Measurements from ENCODE around the gene KCNMA1.
"Not testable (repeated sequence)": the region's sequence is repeated elsewhere in the genome, so short reads cannot be mapped to it uniquely, and the experiment has no call there.

KCNMA1 gene

GRCh38 chr10:77420947-77421523 lies 216.6 kb downstream of the KCNMA1 start:
- no peaks in the 10 kb centered on the region for H3K36me3 ChIP-seq (ENCODE audit: control insufficient read depth, insufficient read depth, low read length)
- no peaks in the 10 kb centered on the region for H3K4me1 ChIP-seq (ENCODE audit: control insufficient read depth, insufficient read depth, low read length)
- H3K4me3 ChIP-seq (ENCODE audit: low read depth, low read length) = no peak overlapping the region
- H3K9ac ChIP-seq (ENCODE audit: low read depth, low read length) = no peak overlapping the region
- H3K9me3 ChIP-seq (ENCODE audit: control insufficient read depth, insufficient read depth, low read length) = no peaks in the 10 kb centered on the region
- H3K27me3 ChIP-seq (ENCODE audit: control insufficient read depth, insufficient read depth, low read length) = no peaks in the 10 kb centered on the region

GRCh38 chr10:77419979-77420378 lies 217.6 kb downstream of the KCNMA1 start:
- Histone ChIP-seq H3K4me3 (ENCODE audit: low read depth, low read length) (no peak overlapping the region), H3K36me3 (ENCODE audit: control insufficient read depth, insufficient read depth, low read length) (no peaks in the 10 kb centered on the region), H3K9ac (ENCODE audit: low read depth, low read length) (no peak overlapping the region), H3K27me3 (ENCODE audit: control insufficient read depth, insufficient read depth, low read length) (no peaks in the 10 kb centered on the region), H3K4me1 (ENCODE audit: control insufficient read depth, insufficient read depth, low read length) (no peaks in the 10 kb centered on the region), H3K9me3 (ENCODE audit: control insufficient read depth, insufficient read depth, low read length) (no peaks in the 10 kb centered on the region)

GRCh38 chr10:77419056-77419455 lies 218.6 kb downstream of the KCNMA1 start:
- Histone ChIP-seq H3K9ac (ENCODE audit: low read depth, low read length) (no peak overlapping the region), H3K36me3 (ENCODE audit: control insufficient read depth, insufficient read depth, low read length) (no peaks in the 10 kb centered on the region), H3K27me3 (ENCODE audit: control insufficient read depth, insufficient read depth, low read length) (no peaks in the 10 kb centered on the region), H3K9me3 (ENCODE audit: control insufficient read depth, insufficient read depth, low read length) (no peaks in the 10 kb centered on the region), H3K4me1 (ENCODE audit: control insufficient read depth, insufficient read depth, low read length) (no peaks in the 10 kb centered on the region), H3K4me3 (ENCODE audit: low read depth, low read length) (no peak overlapping the region)

GRCh38 chr10:77417806-77418640 lies 219.6 kb downstream of the KCNMA1 start:
- no peaks in the 10 kb centered on the region for H3K4me1 ChIP-seq (ENCODE audit: control insufficient read depth, insufficient read depth, low read length)
- no peak overlapping the region for H3K9ac ChIP-seq (ENCODE audit: low read depth, low read length)
- H3K4me3 ChIP-seq (ENCODE audit: low read depth, low read length) = no peak overlapping the region
- H3K27me3 ChIP-seq (ENCODE audit: control insufficient read depth, insufficient read depth, low read length) = no peaks in the 10 kb centered on the region
- no peaks in the 10 kb centered on the region for H3K9me3 ChIP-seq (ENCODE audit: control insufficient read depth, insufficient read depth, low read length)
- H3K36me3 ChIP-seq (ENCODE audit: control insufficient read depth, insufficient read depth, low read length) = no peaks in the 10 kb centered on the region

GRCh38 chr10:77417359-77417758 lies 220.2 kb downstream of the KCNMA1 start:
- H3K36me3 ChIP-seq (ENCODE audit: control insufficient read depth, insufficient read depth, low read length) = no peaks in the 10 kb centered on the region
- H3K4me1 ChIP-seq (ENCODE audit: control insufficient read depth, insufficient read depth, low read length) = no peaks in the 10 kb centered on the region
- no peaks in the 10 kb centered on the region for H3K27me3 ChIP-seq (ENCODE audit: control insufficient read depth, insufficient read depth, low read length)
- no peak overlapping the region for H3K4me3 ChIP-seq (ENCODE audit: low read depth, low read length)
- no peak overlapping the region for H3K9ac ChIP-seq (ENCODE audit: low read depth, low read length)
- H3K9me3 ChIP-seq (ENCODE audit: control insufficient read depth, insufficient read depth, low read length) = no peaks in the 10 kb centered on the region

GRCh38 chr10:77416311-77417135 lies 221.1 kb downstream of the KCNMA1 start:
- H3K9ac ChIP-seq (ENCODE audit: low read depth, low read length) = no peak overlapping the region
- no peaks in the 10 kb centered on the region for H3K36me3 ChIP-seq (ENCODE audit: control insufficient read depth, insufficient read depth, low read length)
- H3K4me1 ChIP-seq (ENCODE audit: control insufficient read depth, insufficient read depth, low read length) = no peaks in the 10 kb centered on the region
- H3K27me3 ChIP-seq (ENCODE audit: control insufficient read depth, insufficient read depth, low read length) = no peaks in the 10 kb centered on the region
- H3K9me3 ChIP-seq (ENCODE audit: control insufficient read depth, insufficient read depth, low read length) = no peaks in the 10 kb centered on the region
- H3K4me3 ChIP-seq (ENCODE audit: low read depth, low read length) = no peak overlapping the region

- no peaks in the 10 kb centered on the region for H3K9me3 ChIP-seq (ENCODE audit: control insufficient read depth, insufficient read depth, low read length)
- no peaks in the 10 kb centered on the region for H3K36me3 ChIP-seq (ENCODE audit: control insufficient read depth, insufficient read depth, low read length)
- H3K4me3 ChIP-seq (ENCODE audit: low read depth, low read length) = no peak overlapping the region
- H3K4me1 ChIP-seq (ENCODE audit: control insufficient read depth, insufficient read depth, low read length) = no peaks in the 10 kb centered on the region
- no peak overlapping the region for H3K9ac ChIP-seq (ENCODE audit: low read depth, low read length)
- H3K27me3 ChIP-seq (ENCODE audit: control insufficient read depth, insufficient read depth, low read length) = no peaks in the 10 kb centered on the region
These were observed 222.2 kb downstream of the KCNMA1 start for GRCh38 chr10:77415313-77415960.

GRCh38 chr10:77413231-77413630 lies 224.4 kb downstream of the KCNMA1 start:
- Histone ChIP-seq H3K9me3 (ENCODE audit: control insufficient read depth, insufficient read depth, low read length) (no peaks in the 10 kb centered on the region), H3K4me1 (ENCODE audit: control insufficient read depth, insufficient read depth, low read length) (no peaks in the 10 kb centered on the region), H3K4me3 (ENCODE audit: low read depth, low read length) (no peak overlapping the region), H3K27me3 (ENCODE audit: control insufficient read depth, insufficient read depth, low read length) (no peaks in the 10 kb centered on the region), H3K9ac (ENCODE audit: low read depth, low read length) (no peak overlapping the region), H3K36me3 (ENCODE audit: control insufficient read depth, insufficient read depth, low read length) (no peaks in the 10 kb centered on the region)

- H3K9me3 ChIP-seq (ENCODE audit: control insufficient read depth, insufficient read depth, low read length); H3K4me1 ChIP-seq (ENCODE audit: control insufficient read depth, insufficient read depth, low read length); H3K27me3 ChIP-seq (ENCODE audit: control insufficient read depth, insufficient read depth, low read length); H3K9ac ChIP-seq (ENCODE audit: low read depth, low read length); H3K36me3 ChIP-seq (ENCODE audit: control insufficient read depth, insufficient read depth, low read length); H3K4me3 ChIP-seq (ENCODE audit: low read depth, low read length): not testable (repeated sequence)
These were observed 225.0 kb downstream of the KCNMA1 start for GRCh38 chr10:77412573-77413133.

GRCh38 chr10:77411805-77412204 lies 225.8 kb downstream of the KCNMA1 start:
- no peak overlapping the region for H3K4me3 ChIP-seq (ENCODE audit: low read depth, low read length)
- H3K4me1 ChIP-seq (ENCODE audit: control insufficient read depth, insufficient read depth, low read length) = peaks cover 3% of the 10 kb centered on the region
- no peaks in the 10 kb centered on the region for H3K9me3 ChIP-seq (ENCODE audit: control insufficient read depth, insufficient read depth, low read length)
- H3K27me3 ChIP-seq (ENCODE audit: control insufficient read depth, insufficient read depth, low read length) = no peaks in the 10 kb centered on the region
- H3K9ac ChIP-seq (ENCODE audit: low read depth, low read length) = no peak overlapping the region
- no peaks in the 10 kb centered on the region for H3K36me3 ChIP-seq (ENCODE audit: control insufficient read depth, insufficient read depth, low read length)

GRCh38 chr10:77410523-77410922 lies 227.1 kb downstream of the KCNMA1 start:
- Histone ChIP-seq H3K9me3 (ENCODE audit: control insufficient read depth, insufficient read depth, low read length) (no peaks in the 10 kb centered on the region), H3K4me3 (ENCODE audit: low read depth, low read length) (no peak overlapping the region), H3K4me1 (ENCODE audit: control insufficient read depth, insufficient read depth, low read length) (peaks cover 3% of the 10 kb centered on the region), H3K27me3 (ENCODE audit: control insufficient read depth, insufficient read depth, low read length) (no peaks in the 10 kb centered on the region), H3K9ac (ENCODE audit: low read depth, low read length) (no peak overlapping the region), H3K36me3 (ENCODE audit: control insufficient read depth, insufficient read depth, low read length) (no peaks in the 10 kb centered on the region)
